ENCODE measurements around the gene GTF2A1L.

Gene GTF2A1L

DNA sequence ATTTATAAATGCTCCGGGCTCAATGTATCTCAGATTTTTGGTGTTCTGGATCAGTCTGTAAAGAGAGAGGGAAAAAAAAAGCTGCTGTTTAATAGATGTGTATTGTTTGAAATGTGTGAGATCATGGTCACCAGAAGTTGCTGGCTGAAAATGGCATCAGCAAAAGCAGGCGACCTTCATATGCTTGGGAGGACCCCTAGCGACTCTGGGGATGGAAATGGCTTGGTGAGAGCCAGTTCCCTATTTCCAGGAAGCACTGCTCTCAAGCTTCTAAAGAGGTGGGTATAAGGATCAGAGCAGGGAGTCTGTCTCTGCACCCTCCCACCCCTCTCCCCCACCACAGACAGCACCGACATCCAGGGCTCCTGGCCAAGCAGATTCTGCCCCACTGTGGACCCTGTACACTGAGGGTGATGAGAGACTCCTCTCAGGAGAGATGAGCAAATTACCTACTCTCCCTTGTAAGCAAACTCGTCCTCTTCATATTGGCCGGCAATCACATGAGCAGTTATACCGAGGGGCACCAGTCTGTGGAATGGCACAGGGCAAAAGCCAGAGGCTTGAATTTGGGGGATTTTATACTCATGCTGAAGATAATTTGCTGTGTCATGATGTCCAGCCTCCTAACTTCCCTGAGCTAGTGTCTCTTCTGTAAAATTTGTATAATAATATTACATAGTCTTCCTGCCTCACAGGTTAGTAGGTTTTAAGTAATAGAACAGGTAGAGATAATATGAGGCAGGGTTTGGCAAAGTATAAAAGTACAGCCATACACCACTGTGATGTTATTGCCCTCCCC is 108.2 kb downstream of the GTF2A1L start:
- FAIRE-seq: no peak
- no peak for DNase-seq (ENCODE audit: extremely low spot score, insufficient read length, low read depth)

DNA sequence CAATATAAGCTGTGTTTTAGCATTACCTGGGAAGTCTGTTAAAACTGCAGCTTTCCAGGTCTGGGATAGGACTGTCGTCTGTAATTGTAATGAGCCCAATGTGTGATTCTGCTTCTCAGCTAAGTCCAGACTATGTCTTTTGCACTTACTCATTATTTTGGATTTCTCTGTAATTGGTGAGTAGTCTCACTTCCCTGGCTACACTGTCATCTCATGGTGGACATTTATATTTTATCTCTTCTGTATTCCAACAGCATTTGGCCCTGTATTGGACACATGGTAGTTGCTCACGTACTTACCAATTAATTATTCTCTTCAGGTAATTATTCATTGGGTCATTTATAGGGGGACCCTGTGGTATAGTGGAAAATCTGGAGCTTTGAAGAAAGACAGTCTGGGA is 109.9 kb downstream of the GTF2A1L start:
- DNase-seq (ENCODE audit: extremely low spot score, insufficient read length, low read depth): no peak
- FAIRE-seq: no peak

DNA sequence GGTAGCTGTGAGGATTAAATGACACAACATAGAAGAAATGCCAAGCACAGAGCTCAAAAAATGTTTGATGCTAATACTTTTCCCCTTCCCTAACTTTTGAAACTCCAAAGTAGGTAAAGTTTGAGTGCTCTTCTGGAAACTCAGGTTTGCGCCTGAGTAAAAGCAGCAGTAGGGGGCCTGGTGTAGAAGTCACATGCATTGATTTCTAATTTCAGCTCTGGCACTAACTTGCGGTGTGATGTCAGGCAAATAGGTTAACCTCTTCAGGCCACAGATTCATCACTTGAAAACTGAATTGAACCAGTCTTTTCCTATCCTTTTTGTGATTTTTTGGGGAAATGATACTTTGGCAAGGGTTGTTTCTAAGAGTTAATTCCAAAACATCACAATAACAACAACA is 110.6 kb downstream of the GTF2A1L start:
- DNase-seq (ENCODE audit: extremely low spot score, insufficient read length, low read depth): no peak
- no peak for FAIRE-seq

DNA sequence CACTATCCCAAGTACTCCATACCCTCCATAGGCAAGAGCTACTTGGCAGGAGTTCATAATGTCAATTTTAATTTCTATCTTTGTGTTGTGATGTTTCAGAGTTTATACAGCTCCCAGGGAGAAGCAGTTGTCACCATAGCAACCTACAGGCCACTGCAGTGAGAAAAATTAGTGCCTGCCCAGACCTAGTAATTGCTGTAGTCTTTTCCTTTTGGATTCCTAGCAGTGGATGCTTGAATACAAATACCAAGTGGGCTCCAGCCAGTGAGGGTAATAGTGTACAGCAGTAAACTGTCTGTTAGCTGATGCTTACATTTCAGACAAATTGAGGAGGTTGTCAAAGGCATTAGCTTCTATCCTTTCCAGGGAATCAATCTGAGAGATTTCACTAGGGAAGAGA is 111.2 kb downstream of the GTF2A1L start:
- DNase-seq (ENCODE audit: extremely low spot score, insufficient read length, low read depth) (no peak), FAIRE-seq (no peak)
